T-cell (primary cell): ENCODE results near the gene REN. TPM values are rescaled to one million over a fixed set of nuclear protein-coding genes. Genes with fewer than 3 reads are reported as not detected.

Experiments used
- ATAC-seq, 4 experiments: fragments of 200-7000 bp in 3 of 4; fragments of 150-1000 bp in 1 of 4; cut with Tn5 transposase; replicated peaks in 1 of 4; 1 replicate in 3 of 4; 2 replicates in 1 of 4; pipeline ENCODE4 v1.10.0; 2021; ENCODE audit warnings: moderate library complexity in 3 of 4, mild to moderate bottlenecking in 2 of 4, moderate number of reproducible peaks in 1 of 4
- CTCF ChIA-PET, 2 donors: fragments of 300-600 bp; sonication (Branson Sonifier 250); formaldehyde crosslinking; loops; one replicate each; lab custom pipeline; 2022; ENCODE audit warnings: antibody characterized with exemption in 2 of 2; lab: Charles Lee
- POLR2A ChIA-PET, 2 donors: fragments of 300-600 bp; sonication (Branson Sonifier 250); formaldehyde crosslinking; loops; one replicate each; lab custom pipeline; 2022; ENCODE audit warnings: antibody characterized with exemption in 2 of 2; lab: Charles Lee
- DNase-seq, 35 experiments: peaks; one replicate each; pipeline versions ENCODE4 v3.0.0 to v3.0.0-alpha.2; 2013 to 2023
- H3K27ac ChIP-seq: one replicate; pipeline ENCODE4 v1.5.1; 2013; ENCODE audit warnings: low read length
- H3K27me3 ChIP-seq, 2 experiments: replicated peaks in 1 of 2; 1 replicate in 1 of 2; 2 replicates in 1 of 2; pipeline versions ENCODE4 v1.6.1 to v1.7.0; 2013; ENCODE audit warnings: low read length in 1 of 2, mixed read lengths in 1 of 2; ENCODE audit not compliant: control insufficient read depth in 2 of 2, insufficient read depth in 2 of 2; ENCODE audit errors: extremely low read depth in 1 of 2
- H3K36me3 ChIP-seq, 2 donors: 1 replicate in 1 of 2; 2 replicates in 1 of 2; pipeline versions ENCODE4 v1.6.1 to v1.7.0; 2013; ENCODE audit warnings: low read length in 1 of 2; ENCODE audit not compliant: control insufficient read depth in 2 of 2, insufficient read depth in 1 of 2; ENCODE audit errors: extremely low read depth in 1 of 2
- H3K4me1 ChIP-seq, 2 experiments: 1 replicate in 1 of 2; 2 replicates in 1 of 2; pipeline versions ENCODE4 v1.6.1 to v1.7.0; 2013; ENCODE audit warnings: low read length in 2 of 2, mixed read lengths in 1 of 2; ENCODE audit not compliant: insufficient read depth in 2 of 2, control insufficient read depth in 1 of 2; ENCODE audit errors: extremely low read depth in 1 of 2
- H3K4me3 ChIP-seq, 2 donors: 1 replicate in 1 of 2; 2 replicates in 1 of 2; pipeline versions ENCODE4 v1.5.1 to v1.7.0; 2013; ENCODE audit warnings: mild to moderate bottlenecking in 2 of 2, low read length in 1 of 2, moderate library complexity in 1 of 2; ENCODE audit not compliant: control insufficient read depth in 1 of 2; ENCODE audit errors: extremely low read depth in 1 of 2
- H3K9me3 ChIP-seq: 2 replicates; pipeline ENCODE4 v1.7.0; 2013
- H3K27ac Mint-ChIP-seq, 2 donors: one replicate each; pipeline ENCODE4 v1.8.0; 2020 to 2021; ENCODE audit warnings: mild to moderate bottlenecking in 2 of 2, mixed read lengths in 2 of 2
- H3K27me3 Mint-ChIP-seq, 2 donors: one replicate each; pipeline ENCODE4 v1.8.0; 2021 to 2022; ENCODE audit warnings: mixed read lengths in 2 of 2
- H3K36me3 Mint-ChIP-seq: one replicate; pipeline ENCODE4 v1.8.0; 2021; ENCODE audit warnings: mixed read lengths
- H3K4me1 Mint-ChIP-seq, 3 donors: one replicate each; pipeline ENCODE4 v1.8.0; 2020 to 2022; ENCODE audit warnings: mixed read lengths in 3 of 3, mild to moderate bottlenecking in 1 of 3
- H3K4me3 Mint-ChIP-seq, 3 donors: one replicate each; pipeline ENCODE4 v1.8.0; 2020 to 2022; ENCODE audit warnings: mild to moderate bottlenecking in 3 of 3, mixed read lengths in 3 of 3, moderate library complexity in 3 of 3
- H3K9me3 Mint-ChIP-seq, 3 donors: one replicate each; pipeline ENCODE4 v1.8.0; 2020 to 2022; ENCODE audit warnings: mixed read lengths in 3 of 3
- WGBS: methylation state at CpG from one replicate; pipeline ENCODE4 v1.1.5; 2013; ENCODE audit warnings: missing lambda C conversion rate; ENCODE audit not compliant: insufficient coverage; 5-methylcytosine and 5-hydroxymethylcytosine counted together
- total RNA-seq, 35 experiments: library from RNA in 6 of 35; stranded (reverse) in 6 of 35; fragments of 120-200 nt in 1 of 35; gene quantifications; one replicate each; pipeline versions ENCODE4 v1.2.1 to v1.2.4 and lab custom pipeline; 2013 to 2026

The REN gene
- total RNA-seq, 5 donors from 2014 or later (not counting 1 experiment from before 2014, with no cell fraction given), result not detected

DNA sequence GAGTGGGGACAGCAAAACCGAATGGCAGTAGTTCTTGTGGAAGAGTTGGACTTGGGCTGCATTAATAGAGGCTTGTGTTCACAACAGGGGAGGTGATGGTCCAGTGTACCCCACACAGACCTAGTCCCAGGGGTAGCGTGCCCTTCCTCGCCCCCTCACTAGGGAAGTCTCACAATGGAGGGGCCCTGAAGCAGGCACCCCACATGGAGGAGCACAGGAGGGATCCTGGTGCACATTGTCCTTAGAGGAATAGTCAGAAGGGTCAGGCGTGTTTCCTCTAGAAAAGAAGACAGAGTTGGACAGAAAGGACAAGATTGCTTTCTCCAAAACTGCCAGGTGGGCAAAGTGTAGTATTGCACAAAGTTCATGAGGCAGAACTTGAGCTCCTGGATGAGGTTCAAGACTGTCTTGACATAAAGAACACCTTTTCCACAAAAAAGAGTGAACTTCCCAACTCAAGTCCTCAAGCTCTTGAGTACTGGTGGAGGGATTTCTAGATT is 37.6 kb downstream of the REN start:
- Mint-ChIP-seq H3K36me3 (no peaks in the 10 kb centered on the region), H3K27ac (no peak overlapping the region), H3K4me1 (peaks cover 4 to 11% (median 6%) of the 10 kb centered on the region in 3 donors), H3K27me3 (no peaks in the 10 kb centered on the region), H3K4me3 (peak overlapping the region in 1 of 3 donors; percentile 6), H3K9me3 (no peaks in the 10 kb centered on the region)
- H3K9me3 ChIP-seq, result no peaks in the 10 kb centered on the region
- 90% methylated on average over 2 of the region's 4 CpGs for WGBS
- DNase-seq (no peak), ATAC-seq (no peak)
- POLR2A ChIA-PET, result no interaction called here
- CTCF ChIA-PET, result interaction anchor here (0.5 to 3.2 kb wide), 17 partner anchors 9 to 861 kb away, joined by 3 to 24 read pairs (median 4); partner anchors contain the start of gene SNRPE (in 1 of the 2)
- H3K36me3 ChIP-seq, result no peaks in the 10 kb centered on the region
- no peak overlapping the region for H3K27ac ChIP-seq
- H3K4me3 ChIP-seq, result no peak overlapping the region
- peaks cover 0 to 8% of the 10 kb centered on the region in 2 experiments for H3K4me1 ChIP-seq
- H3K27me3 ChIP-seq, result peaks cover 0 to 17% of the 10 kb centered on the region in 2 experiments

DNA sequence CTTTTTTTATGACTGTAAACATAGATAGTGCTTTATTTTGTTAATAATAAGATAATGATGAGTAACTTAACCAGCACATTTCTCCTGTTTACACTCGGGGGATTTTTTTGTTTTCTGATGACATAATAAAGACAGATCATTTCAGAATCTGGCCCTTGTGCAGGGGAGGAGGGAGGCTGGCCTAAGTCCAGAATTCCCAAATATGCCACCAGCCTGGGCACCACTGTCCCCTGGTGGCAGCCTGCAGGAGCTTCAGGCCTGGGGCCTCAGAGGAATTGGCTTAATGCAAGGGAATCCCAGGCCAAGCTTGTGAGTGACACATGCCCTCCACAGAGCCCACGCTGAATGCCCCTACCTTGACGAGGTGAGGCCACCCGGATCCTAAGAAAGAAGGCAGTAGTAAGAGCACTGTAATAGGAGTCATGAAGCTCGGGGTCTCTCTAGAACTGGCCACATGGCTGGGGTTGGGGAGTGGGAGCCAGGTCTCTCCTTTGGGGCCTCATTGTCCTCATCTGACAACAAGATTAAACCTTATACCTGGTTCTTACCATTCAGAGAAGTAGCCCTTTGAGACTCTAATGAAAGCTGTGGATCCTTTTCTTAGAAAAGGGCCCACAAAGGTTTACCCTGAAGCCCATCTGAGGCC is 38.4 kb downstream of the REN start:
- Mint-ChIP-seq H3K27me3 (no peaks in the 10 kb centered on the region), H3K9me3 (no peaks in the 10 kb centered on the region), H3K4me3 (no peak overlapping the region), H3K27ac (no peak overlapping the region), H3K4me1 (peaks cover 4 to 11% (median 6%) of the 10 kb centered on the region in 3 donors), H3K36me3 (no peaks in the 10 kb centered on the region)
- no peaks in the 10 kb centered on the region for H3K36me3 ChIP-seq
- ATAC-seq, result no peak
- no peak overlapping the region for H3K4me3 ChIP-seq
- H3K27ac ChIP-seq, result no peak overlapping the region
- peaks cover 0 to 8% of the 10 kb centered on the region in 2 experiments for H3K4me1 ChIP-seq
- CTCF ChIA-PET, result interaction anchor here (0.9 to 3.2 kb wide), 7 partner anchors 236 to 623 kb away, joined by 3 to 24 read pairs (median 5); partner anchors contain the start of gene SNRPE (in 1 of the 2)
- peaks cover 0 to 20% of the 10 kb centered on the region in 2 experiments for H3K27me3 ChIP-seq
- no CpG with 5 or more reads among the region's 5 CpGs for WGBS
- peak in 1 of 35 experiments; percentile 40 for DNase-seq
- POLR2A ChIA-PET, result no interaction called here
- no peaks in the 10 kb centered on the region for H3K9me3 ChIP-seq

DNA sequence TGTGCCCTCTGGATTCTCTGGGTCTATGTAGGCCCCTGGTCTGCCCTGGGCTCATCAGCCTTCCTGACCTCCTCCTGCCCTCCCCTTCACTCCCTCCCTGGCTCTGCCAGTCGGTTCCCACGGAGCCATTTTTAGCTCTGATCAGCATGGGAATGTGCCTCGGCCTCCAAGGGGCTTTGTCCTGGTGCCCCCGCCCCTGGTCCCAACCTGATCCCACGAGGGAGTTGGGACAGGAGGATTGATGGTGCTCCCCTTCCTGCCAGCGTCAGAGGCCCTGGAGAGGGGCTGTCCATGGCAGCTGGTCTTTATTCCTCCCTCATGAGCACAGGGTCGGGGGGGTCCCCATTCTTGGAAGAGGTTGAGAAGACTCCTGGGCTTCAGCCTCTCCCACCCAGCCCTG is 39.2 kb downstream of the REN start:
- ATAC-seq (no peak), DNase-seq (no peak)
- no peaks in the 10 kb centered on the region for H3K9me3 ChIP-seq
- no peaks in the 10 kb centered on the region for H3K27me3 Mint-ChIP-seq
- WGBS, result 70% methylated on average over 2 of the region's 7 CpGs
- peaks cover 4 to 11% (median 6%) of the 10 kb centered on the region in 3 donors for H3K4me1 Mint-ChIP-seq
- H3K36me3 Mint-ChIP-seq, result no peaks in the 10 kb centered on the region
- POLR2A ChIA-PET, result no interaction called here
- no peaks in the 10 kb centered on the region for H3K9me3 Mint-ChIP-seq
- H3K27ac Mint-ChIP-seq, result no peak overlapping the region
- peaks cover 0 to 20% of the 10 kb centered on the region in 2 experiments for H3K27me3 ChIP-seq
- H3K4me1 ChIP-seq, result peaks cover 0 to 8% of the 10 kb centered on the region in 2 experiments
- no peak overlapping the region for H3K4me3 Mint-ChIP-seq
- CTCF ChIA-PET, result interaction anchor here in 1 of 2 donors (0.5 to 2.8 kb wide), 2 partner anchors 256 to 261 kb away, joined by 4 to 24 read pairs; no protein-coding TSS in a partner anchor
- no peak overlapping the region for H3K4me3 ChIP-seq
- H3K27ac ChIP-seq, result no peak overlapping the region
- no peaks in the 10 kb centered on the region for H3K36me3 ChIP-seq

DNA sequence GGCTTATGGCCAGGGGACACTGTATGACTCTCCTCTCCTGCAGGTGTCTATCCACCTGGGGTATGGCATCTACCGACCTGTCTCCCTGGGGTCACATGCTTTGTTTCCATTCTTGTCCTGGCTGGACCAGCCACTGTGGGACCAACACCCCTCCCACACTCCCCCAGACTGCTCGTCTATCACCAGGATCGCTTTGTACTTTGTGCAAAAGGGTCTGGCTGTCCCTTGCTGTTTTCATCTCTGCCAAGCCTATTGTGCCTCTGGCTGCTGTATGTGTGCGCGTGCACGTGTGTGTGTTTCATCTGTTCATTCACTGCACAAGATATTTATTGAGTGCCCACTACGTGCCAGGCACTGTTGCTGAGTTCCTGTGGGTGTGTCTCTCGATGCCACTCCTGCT is 39.8 kb downstream of the REN start:
- H3K4me3 Mint-ChIP-seq, result no peak overlapping the region
- Histone ChIP-seq H3K27ac (no peak overlapping the region), H3K4me3 (no peak overlapping the region), H3K36me3 (no peaks in the 10 kb centered on the region), H3K4me1 (peaks cover 0 to 8% of the 10 kb centered on the region in 2 experiments), H3K27me3 (peaks cover 0 to 20% of the 10 kb centered on the region in 2 experiments), H3K9me3 (no peaks in the 10 kb centered on the region)
- ATAC-seq, result no peak
- H3K27me3 Mint-ChIP-seq, result no peaks in the 10 kb centered on the region
- H3K4me1 Mint-ChIP-seq, result peaks cover 4 to 11% (median 6%) of the 10 kb centered on the region in 3 donors
- POLR2A ChIA-PET, result no interaction called here
- WGBS, result 85% methylated on average over 8 of the region's 8 CpGs
- no peak overlapping the region for H3K27ac Mint-ChIP-seq
- H3K9me3 Mint-ChIP-seq, result no peaks in the 10 kb centered on the region
- no peak for DNase-seq
- CTCF ChIA-PET, result interaction anchor here in 1 of 2 donors (0.5 kb wide), 1 partner anchor 261 kb away, joined by 4 read pairs; no protein-coding TSS in a partner anchor
- no peaks in the 10 kb centered on the region for H3K36me3 Mint-ChIP-seq

DNA sequence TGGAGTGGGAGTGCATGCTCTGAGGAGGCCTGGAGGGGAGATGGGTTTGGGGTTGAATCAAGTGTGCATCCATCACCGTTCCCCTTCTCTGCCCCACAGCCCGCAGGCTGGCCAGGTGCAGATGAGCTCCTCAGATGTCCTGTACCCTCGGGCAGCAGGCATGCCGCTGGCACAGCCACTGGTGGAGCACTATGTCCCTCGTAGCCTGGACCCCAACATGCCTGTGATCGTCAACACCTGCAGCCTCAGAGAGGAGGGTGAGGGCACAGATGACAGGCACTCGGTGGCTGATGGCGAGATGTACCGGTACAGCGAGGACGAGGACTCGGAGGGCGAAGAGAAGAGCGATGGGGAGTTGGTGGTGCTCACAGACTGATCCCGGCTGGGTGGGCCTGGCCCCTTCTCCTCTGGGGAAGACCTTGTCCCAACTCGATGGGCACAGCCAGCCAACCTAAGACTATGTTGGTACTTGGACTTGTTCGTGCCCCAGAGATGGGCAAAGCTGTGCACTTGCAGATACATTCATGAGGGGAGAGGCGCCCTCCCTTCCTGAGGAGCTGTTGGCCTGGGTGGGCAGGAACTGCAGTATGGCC is 40.3 kb downstream of the REN start:
- WGBS, result 88% methylated on average over 18 of the region's 18 CpGs
- Histone ChIP-seq H3K9me3 (no peaks in the 10 kb centered on the region), H3K36me3 (no peaks in the 10 kb centered on the region), H3K4me1 (peaks cover 0 to 8% of the 10 kb centered on the region in 2 experiments), H3K27me3 (peaks cover 0 to 20% of the 10 kb centered on the region in 2 experiments), H3K4me3 (no peak overlapping the region), H3K27ac (no peak overlapping the region)
- no peak overlapping the region for H3K27ac Mint-ChIP-seq
- H3K36me3 Mint-ChIP-seq, result no peaks in the 10 kb centered on the region
- no peaks in the 10 kb centered on the region for H3K27me3 Mint-ChIP-seq
- ATAC-seq (no peak), DNase-seq (no peak)
- H3K4me3 Mint-ChIP-seq, result no peak overlapping the region
- POLR2A ChIA-PET, result no interaction called here
- CTCF ChIA-PET, result no interaction called here
- peaks cover 4 to 11% (median 6%) of the 10 kb centered on the region in 3 donors for H3K4me1 Mint-ChIP-seq
- no peaks in the 10 kb centered on the region for H3K9me3 Mint-ChIP-seq

DNA sequence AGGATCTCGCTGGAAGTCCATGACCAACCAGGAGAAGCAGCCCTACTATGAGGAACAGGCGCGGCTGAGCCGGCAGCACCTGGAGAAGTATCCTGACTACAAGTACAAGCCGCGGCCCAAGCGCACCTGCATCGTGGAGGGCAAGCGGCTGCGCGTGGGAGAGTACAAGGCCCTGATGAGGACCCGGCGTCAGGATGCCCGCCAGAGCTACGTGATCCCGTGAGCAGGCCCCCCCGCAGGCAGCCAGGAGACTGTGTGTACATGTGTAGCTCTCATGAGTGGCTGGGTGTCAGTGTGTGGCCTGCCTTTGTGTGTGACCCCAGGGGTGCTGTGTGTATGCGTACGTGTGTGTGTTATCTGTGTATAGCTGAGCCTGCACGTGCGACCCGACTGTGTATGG is 41.5 kb downstream of the REN start:
- Histone ChIP-seq H3K36me3 (no peaks in the 10 kb centered on the region), H3K4me1 (peaks cover 0 to 8% of the 10 kb centered on the region in 2 experiments), H3K27ac (no peak overlapping the region), H3K4me3 (no peak overlapping the region), H3K9me3 (no peaks in the 10 kb centered on the region), H3K27me3 (peaks cover 0 to 11% of the 10 kb centered on the region in 2 experiments)
- CTCF ChIA-PET, result no interaction called here
- no peak for ATAC-seq
- POLR2A ChIA-PET, result no interaction called here
- Mint-ChIP-seq H3K27me3 (no peaks in the 10 kb centered on the region), H3K36me3 (no peaks in the 10 kb centered on the region), H3K9me3 (no peaks in the 10 kb centered on the region), H3K4me3 (no peak overlapping the region), H3K4me1 (peaks cover 4 to 11% (median 6%) of the 10 kb centered on the region in 3 donors), H3K27ac (no peak overlapping the region)
- DNase-seq, result no peak
- WGBS, result 90% methylated on average over 22 of the region's 22 CpGs
